A673 (cell line): ENCODE data around the gene LIF. TPM values are rescaled to one million over a fixed set of nuclear protein-coding genes. Genes with fewer than 3 reads are reported as not detected.

Source experiments
- BruUV-seq: library from RNA; stranded (reverse); fragments of 400-500 nt; replicated peaks from 2 replicates; lab custom pipeline; 2021; lab: Mats Ljungman, UMichigan
- CTCF ChIA-PET: fragments of 300-600 bp; sonication (Branson Sonifier 250); formaldehyde crosslinking; loops from one replicate; lab custom pipeline; 2022; ENCODE audit warnings: antibody characterized with exemption; lab: Charles Lee
- POLR2A ChIA-PET: fragments of 300-600 bp; sonication (Branson Sonifier 250); formaldehyde crosslinking; loops from one replicate; lab custom pipeline; 2022; ENCODE audit warnings: antibody characterized with exemption; ENCODE audit not compliant: low non-redundant PET; lab: Charles Lee
- DNase-seq: peaks from one replicate; pipeline ENCODE4 v3.0.0-alpha.2; 2015; ENCODE audit warnings: low spot score
- H3K27ac ChIP-seq: fragments of 200-600 bp; sonication (generic); 2 replicates; pipeline ENCODE4 v1.5.1; 2016; ENCODE audit warnings: mixed run types, low read depth, mild to moderate bottlenecking, mixed read lengths, antibody characterized with exemption, low read length; ENCODE audit not compliant: poor library complexity, severe bottlenecking
- H3K27me3 ChIP-seq: fragments of 200-600 bp; sonication (generic); replicated peaks from 2 replicates; pipeline ENCODE4 v1.6.1; 2017; ENCODE audit warnings: mixed run types, low read depth, mild to moderate bottlenecking, mixed read lengths, antibody characterized with exemption, low read length; ENCODE audit not compliant: insufficient read depth, poor library complexity
- H3K36me3 ChIP-seq: fragments of 200-600 bp; sonication (generic); 2 replicates; pipeline ENCODE4 v1.6.1; 2016; ENCODE audit warnings: mixed run types, mild to moderate bottlenecking, mixed read lengths, antibody characterized with exemption, low read length; ENCODE audit not compliant: insufficient read depth, poor library complexity, severe bottlenecking
- H3K4me1 ChIP-seq: fragments of 200-600 bp; sonication (generic); 2 replicates; pipeline ENCODE4 v1.6.1; 2017; ENCODE audit warnings: mixed run types, mild to moderate bottlenecking, mixed read lengths, antibody characterized with exemption, low read length; ENCODE audit not compliant: insufficient read depth, poor library complexity, severe bottlenecking
- H3K4me3 ChIP-seq: fragments of 200-600 bp; sonication (generic); 2 replicates; pipeline ENCODE4 v1.5.1; 2016; ENCODE audit warnings: low read depth, mixed run types, mild to moderate bottlenecking, mixed read lengths, low read length; ENCODE audit not compliant: poor library complexity, severe bottlenecking
- H3K9me3 ChIP-seq: fragments of 200-600 bp; sonication (generic); 2 replicates; pipeline ENCODE4 v1.6.1; 2016; ENCODE audit warnings: mixed run types, low read depth, mild to moderate bottlenecking, mixed read lengths, antibody characterized with exemption, low read length; ENCODE audit not compliant: poor library complexity, severe bottlenecking
- CTCF ChIP-seq: fragments of 300-800, 200-600 bp; sonication (generic); conservative IDR thresholded peaks from 2 replicates; pipeline ENCODE4 v1.5.1; 2017; ENCODE audit warnings: low read depth, mild to moderate bottlenecking, antibody characterized with exemption, low read length, moderate library complexity, mixed read lengths
- EZH2 ChIP-seq: fragments of 200-600 bp; sonication (generic); IDR thresholded peaks from 2 replicates; pipeline ENCODE4 v1.6.1; 2017; ENCODE audit warnings: borderline replicate concordance, low read depth, mild to moderate bottlenecking, mixed read lengths, antibody characterized with exemption, low read length; ENCODE audit not compliant: poor library complexity, severe bottlenecking
- intact Hi-C: fragments of 100-400 bp; cut with micrococcal nuclease; formaldehyde crosslinking; loops from one replicate; pipeline ENCODE4 v1.10.0; 2022; ENCODE audit not compliant: unreplicated experiment
- total RNA-seq: library from RNA; stranded (reverse); gene quantifications from 2 replicates; pipeline ENCODE4 v1.2.3, GENCODE V29; 2021

The LIF gene
- total RNA-seq, 1 experiment from 2014 or later = 0.24 TPM

- Histone ChIP-seq H3K4me1 (peaks cover 14% of the 10 kb centered on the region), H3K27me3 (peaks cover 2% of the 10 kb centered on the region), H3K9me3 (no peaks in the 10 kb centered on the region), H3K36me3 (no peaks in the 10 kb centered on the region), H3K4me3 (no peak overlapping the region), H3K27ac (no peak overlapping the region)
- DNase-seq = no peak
- TF ChIP-seq CTCF = no peak
- no peak for TF ChIP-seq EZH2
- POLR2A ChIA-PET = interaction anchor here (0.5 kb wide), 1 partner anchor 606 kb away, joined by 3 read pairs; no protein-coding TSS in a partner anchor
- no TSS peak for BruUV-seq
- intact Hi-C loops = no loop called here
- CTCF ChIA-PET = interaction anchor here (0.6 kb wide), 2 partner anchors 19 to 572 kb away, joined by 3 to 5 read pairs; no protein-coding TSS in a partner anchor
Observed at GRCh38 chr22:30244641-30245040, 1.9 kb downstream of the LIF start.

- no peaks in the 10 kb centered on the region for H3K36me3 ChIP-seq
- no peaks in the 10 kb centered on the region for H3K9me3 ChIP-seq
- CTCF ChIA-PET = interaction anchor here (0.6 kb wide), 1 partner anchor 9 kb away, joined by 3 read pairs; no protein-coding TSS in a partner anchor
- POLR2A ChIA-PET = no interaction called here
- H3K4me1 ChIP-seq = peaks cover 14% of the 10 kb centered on the region
- H3K27me3 ChIP-seq = peaks cover 2% of the 10 kb centered on the region
- no peak for DNase-seq
- intact Hi-C loops = no loop called here
- H3K27ac ChIP-seq = no peak overlapping the region
- TF ChIP-seq EZH2 (no peak), CTCF (no peak)
- H3K4me3 ChIP-seq = no peak overlapping the region
- no TSS peak for BruUV-seq
Observed at GRCh38 chr22:30244066-30244465, 2.5 kb downstream of the LIF start.

GRCh38 chr22:30243661-30244060, 2.9 kb downstream of the LIF start:
- CTCF ChIA-PET = interaction anchor here (0.6 kb wide), 1 partner anchor 10 kb away, joined by 3 read pairs; no protein-coding TSS in a partner anchor
- H3K27me3 ChIP-seq = peaks cover 2% of the 10 kb centered on the region
- no peak overlapping the region for H3K27ac ChIP-seq
- H3K4me3 ChIP-seq = no peak overlapping the region
- BruUV-seq = no TSS peak
- no peaks in the 10 kb centered on the region for H3K9me3 ChIP-seq
- no peak for DNase-seq
- POLR2A ChIA-PET = no interaction called here
- TF ChIP-seq EZH2 (no peak), CTCF (no peak)
- H3K36me3 ChIP-seq = no peaks in the 10 kb centered on the region
- peaks cover 14% of the 10 kb centered on the region for H3K4me1 ChIP-seq
- intact Hi-C loops = no loop called here
